HG02623 (cell line): ENCODE data around the gene PEX7.
"Not testable (repeated sequence)": the region's sequence is repeated elsewhere in the genome, so short reads cannot be mapped to it uniquely, and the experiment has no call there.

Experiments
- ATAC-seq: cut with Tn5 transposase; IDR thresholded peaks from one replicate; pipeline ENCODE4 v1.9.1; 2021; ENCODE audit warnings: moderate library complexity; ENCODE audit not compliant: unreplicated experiment

PEX7 gene

DNA sequence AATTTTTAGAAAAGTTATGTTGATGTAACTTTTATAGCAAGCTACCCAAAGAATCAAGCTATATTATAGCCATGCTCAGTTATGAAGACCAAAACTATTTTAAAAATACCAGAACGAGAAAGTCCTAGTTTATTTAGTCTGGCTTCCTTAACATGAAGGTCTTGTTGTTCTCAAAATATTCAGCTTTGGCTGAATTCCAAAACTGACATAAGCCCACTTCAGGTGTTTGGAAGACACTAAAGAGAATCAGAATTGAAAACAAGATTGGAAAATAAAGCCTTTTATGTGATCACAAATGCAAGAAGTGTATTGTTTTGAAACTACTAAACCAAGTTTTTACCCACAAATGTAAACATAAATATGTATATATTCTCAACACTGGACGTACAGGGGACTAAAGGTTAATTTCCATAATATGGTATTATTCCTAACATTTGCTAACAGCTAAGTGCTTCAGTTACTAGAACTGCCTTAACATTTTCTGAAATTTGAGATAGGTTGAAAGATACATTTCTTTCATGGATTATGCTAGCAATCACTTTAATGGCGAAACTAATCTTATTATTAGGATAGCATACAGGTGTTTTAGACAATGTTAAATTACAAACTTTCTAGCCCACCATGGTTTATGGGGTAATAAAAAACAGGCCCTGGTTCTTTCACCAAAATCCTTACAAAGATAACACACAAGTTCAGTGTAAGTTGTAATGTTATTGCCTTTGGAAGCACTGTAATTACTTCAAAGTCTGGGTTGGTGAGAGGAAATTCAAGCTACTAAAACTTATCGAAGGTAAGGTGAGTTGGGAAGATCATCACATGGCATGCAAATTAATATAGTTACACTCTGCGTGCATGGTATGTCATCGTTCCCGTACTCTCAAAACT, 31.7 kb upstream of the PEX7 start:
- ATAC-seq: no peak

DNA sequence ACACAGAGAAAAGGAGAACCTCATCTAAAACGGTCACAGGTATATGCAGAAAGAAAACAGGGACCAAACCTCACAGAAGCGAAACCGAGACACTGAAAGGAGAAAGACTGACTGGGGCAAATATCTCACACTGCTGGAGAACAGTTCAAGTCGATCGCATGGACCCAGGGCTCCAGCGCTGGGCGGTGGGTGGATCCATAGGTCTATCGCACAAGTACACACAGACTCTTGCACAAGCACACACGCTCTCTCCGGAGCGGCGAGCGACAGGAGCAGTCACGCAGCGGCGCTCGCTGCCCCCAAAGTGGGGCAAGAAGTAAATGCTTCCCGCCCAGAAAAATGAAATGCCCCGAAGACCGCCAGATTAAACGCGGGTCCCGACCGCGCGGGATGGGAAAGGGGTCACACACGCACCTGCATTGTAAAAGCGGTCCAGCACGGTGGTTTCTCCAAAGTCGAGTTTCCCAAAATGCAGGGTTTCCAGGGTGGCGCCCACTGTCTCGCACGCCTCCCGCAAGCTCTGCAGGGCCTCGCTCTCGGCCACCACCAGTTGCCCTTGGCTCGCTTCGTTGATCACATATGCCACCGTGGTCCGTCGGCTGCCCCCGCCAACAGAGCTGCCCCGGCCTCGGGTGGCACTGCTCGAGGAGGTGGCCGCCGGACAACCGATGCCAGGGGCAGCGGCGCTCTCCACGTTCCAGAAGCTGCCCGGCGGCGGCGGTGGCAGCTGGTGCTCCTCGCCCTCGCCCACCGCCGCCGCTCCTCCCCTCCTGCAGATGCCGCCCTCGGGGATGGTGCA, 30.9 kb upstream of the PEX7 start:
- ATAC-seq: peak; percentile 28

DNA sequence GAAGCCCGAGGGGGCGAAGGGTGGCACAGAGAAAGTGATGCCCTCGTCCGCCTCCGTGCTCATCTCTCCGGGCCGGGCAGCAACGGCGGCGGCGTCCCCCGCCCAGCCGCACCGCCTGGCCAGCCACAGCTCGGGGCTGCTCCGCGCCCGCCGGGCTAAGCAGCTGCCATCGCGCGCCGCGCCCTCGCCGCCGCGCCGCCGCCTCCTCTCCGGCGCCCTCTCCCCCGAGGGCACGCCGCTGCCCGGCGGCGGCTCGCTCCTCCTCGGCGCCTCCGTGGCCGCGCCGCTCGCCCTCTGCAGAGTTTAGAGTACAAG, 30.3 kb upstream of the PEX7 start:
- ATAC-seq: no peak

DNA sequence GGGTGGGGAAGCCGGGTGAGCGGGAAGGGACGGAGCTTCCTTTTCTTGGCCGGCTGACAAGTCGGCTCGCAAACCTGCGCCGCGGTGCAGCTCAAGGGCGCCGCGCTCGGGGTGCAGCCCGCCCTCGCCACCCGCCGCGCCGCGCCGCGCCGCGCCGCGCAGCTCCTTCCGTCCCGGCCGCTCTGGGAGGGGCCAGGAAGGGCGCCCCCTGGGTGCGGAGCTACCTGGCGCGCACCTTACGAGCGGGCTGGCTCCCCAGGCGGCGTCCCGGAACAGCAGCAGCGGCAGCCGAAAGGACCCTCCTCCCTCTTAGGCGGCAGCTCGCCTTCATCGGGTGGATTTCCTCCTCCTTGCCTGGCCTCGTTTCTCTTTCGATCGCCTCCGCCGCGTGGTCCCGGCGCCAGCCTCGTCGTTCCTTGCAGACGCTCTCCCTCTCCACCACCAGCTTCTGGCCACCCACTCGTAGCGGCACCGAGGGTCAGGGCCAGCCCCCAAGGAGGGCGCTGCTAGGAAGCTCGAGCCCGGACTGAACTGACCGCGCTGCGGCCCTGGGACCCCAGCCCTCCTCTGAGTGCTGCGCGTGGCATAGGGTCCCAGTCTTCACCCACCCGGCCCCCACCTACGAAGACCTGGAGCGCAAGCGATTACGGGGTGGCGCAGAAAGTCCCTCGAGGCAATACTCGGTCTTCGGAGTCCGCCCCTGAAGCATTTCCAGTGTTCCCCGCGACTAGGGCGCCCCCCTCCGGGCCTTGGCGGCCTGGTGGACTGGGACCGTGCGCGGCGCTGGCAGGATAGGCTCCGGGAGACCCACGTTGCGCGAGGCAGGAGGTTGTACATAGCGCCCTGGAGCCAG, 29.8 kb upstream of the PEX7 start, which contains the start of gene MAP3K5:
TSS of gene MAP3K5 (minus strand) at position 68 of the 853 bp plus-strand sequence. CDS start 320 bp downstream, outside the sequence.
- ATAC-seq: peak; percentile 52

DNA sequence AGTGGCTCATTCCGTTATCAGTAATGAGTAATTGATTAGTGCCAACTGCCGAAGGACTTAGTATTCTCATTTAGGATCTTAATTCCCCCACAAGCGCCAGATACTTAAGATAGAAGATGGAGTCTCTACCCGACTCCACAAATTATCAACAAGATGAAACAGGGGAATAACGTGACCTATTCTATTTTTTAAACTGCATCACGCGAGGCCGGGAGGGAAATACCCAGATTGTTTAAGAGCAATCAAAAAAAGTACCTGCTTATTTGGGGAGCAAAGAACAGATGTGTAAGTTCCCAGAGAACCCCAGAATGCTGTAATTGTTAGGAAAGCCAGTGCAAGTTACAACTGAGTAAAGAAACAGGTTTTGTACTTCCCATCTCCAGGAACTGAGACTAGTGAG, 29.0 kb upstream of the PEX7 start:
- ATAC-seq: no peak

DNA sequence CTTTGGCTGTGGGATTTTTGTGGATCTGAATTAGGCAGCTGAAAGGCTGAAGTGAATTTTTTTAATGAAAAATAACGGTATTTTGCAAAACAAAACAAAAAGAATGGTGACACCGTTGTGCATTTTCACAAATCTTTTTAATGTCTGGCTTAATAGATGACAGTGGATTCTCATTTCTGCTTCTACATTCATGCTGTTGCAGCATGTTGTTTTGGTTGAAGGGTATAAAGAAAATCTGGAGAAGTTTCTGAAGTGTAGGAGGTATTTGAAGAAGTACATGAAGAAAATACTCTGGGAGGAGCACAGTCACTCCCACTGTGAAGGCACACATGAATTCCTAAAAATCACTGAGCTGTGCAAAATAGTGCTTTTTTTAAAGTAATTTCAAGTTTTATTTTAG, 27.0 kb upstream of the PEX7 start:
- ATAC-seq: no peak

DNA sequence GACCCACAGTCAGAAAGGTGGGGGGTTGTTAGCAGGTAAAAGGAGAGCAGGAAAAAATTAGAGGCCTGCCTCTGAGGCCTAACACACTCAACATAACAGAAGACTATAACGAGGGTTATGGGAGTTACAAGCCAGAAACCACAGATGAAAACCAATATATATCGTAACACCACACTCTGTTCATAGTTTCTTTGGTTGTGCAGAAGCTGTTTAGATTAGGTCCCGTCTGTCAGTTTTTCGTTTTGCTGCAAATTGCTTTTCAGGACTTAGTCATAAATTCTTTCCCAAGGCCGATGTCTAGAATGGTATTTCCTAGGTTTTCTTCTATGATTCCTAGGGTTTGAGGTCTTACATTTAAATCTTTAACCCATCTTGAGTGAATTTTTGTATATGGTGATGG, 26.4 kb upstream of the PEX7 start:
- no peak for ATAC-seq

DNA sequence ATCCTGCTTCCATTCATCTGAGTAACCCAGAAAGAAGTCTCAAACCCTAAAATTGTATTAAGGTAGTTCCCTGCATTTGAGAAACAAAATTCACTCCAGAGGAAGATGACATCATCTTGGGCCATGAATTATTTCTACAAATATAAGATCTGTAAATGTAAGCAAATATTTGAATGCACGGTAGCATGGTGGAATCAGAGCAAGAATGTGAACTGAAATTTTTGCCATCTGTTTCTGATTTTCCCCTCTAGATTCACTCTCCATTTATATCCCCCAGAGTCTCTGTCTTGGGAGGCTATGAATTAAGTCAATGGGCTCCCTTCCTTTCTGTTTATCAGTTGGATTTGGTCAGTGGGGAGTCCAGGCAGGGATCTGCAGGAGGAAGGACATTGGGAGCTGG, 24.3 kb upstream of the PEX7 start:
- no peak for ATAC-seq

DNA sequence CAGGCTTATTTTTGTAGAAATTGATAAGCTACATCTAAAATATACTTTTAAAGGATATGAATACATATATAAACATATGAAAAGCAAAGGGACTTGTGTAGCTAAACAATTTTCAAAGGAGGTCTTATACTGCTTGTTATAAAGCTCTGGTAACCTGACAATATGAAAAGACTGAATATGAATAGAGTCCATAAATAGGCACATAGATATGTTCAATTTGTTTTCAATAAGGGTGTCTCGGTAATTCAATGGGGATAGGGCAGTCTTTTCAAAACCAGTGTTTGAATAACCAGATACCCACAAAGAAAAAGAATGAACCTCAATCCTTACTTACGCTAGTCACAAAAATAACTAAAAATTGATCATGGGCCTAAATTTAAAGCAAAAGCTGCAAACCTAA, 20.8 kb upstream of the PEX7 start:
- ATAC-seq: no peak

DNA sequence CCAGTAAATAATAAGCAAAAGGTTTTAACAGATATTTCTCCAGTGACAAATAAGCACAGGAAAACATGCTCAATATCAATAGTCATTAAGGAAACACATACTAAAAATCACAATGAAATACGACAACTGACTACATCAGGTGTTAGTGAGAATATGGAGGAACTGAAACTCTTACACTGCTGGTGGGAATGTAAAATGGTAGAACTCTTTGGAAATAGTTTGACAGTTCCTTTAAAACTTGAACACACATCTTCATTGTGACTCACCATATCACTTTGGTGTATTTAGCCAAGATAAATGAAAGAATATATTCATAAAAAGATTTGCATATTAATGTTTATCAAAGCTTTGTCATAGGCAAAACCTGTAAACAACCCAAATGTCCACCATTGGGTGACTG, 18.8 kb upstream of the PEX7 start:
- no peak for ATAC-seq

DNA sequence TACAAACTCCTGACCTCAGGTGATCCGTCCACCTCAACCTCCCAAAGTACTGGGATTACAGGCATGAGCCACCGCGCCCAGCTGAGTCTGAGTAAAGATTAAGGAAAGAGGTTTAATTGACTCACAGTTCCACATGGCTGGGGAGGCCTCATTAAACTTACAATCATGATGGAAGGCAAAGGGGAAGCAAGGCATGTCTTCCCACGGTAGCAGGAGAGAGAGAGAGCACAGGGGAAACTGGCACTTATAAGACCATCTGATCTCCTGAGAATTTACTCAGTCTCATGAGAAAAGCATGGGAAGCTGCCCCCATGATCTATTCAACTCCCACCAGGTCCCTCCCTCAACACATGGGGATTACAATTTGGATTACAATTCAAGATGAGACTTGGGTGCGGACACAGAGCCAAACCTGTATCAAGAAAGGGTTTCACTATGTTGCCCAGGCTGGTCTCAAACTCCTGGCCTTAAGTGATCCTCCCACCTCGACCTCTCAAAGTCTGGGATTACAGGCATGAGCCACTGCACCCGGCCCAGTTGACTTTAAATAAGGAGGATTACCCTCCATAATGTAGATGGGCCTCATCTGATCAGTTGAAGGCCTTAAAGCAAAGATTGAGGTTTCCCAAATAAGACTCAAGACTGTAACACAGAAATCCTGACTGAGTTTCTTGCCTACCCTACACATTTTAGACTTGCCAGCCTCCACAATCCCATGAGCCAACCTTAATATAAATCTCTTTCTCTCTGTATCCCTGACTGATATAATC, 13.1 kb upstream of the PEX7 start:
- ATAC-seq: no peak

DNA sequence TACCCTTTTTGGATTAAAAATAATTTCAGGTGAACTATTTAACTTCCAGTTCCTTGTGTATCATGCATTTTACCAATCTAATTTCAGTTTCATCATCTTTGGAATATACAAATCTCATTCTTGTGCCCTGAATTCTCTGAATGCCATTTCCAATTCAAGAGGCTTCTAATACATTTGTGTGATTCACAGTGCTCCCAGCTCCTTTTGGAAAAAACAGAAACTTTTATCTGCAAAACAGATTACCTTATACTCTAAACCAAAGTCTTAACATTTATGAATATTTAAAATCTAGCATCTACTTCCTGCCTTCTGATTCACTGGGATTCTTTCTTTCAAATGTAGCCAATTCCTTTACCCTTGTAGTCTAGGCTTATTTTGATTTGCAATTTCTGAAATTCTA, 11.1 kb upstream of the PEX7 start:
- no peak for ATAC-seq

DNA sequence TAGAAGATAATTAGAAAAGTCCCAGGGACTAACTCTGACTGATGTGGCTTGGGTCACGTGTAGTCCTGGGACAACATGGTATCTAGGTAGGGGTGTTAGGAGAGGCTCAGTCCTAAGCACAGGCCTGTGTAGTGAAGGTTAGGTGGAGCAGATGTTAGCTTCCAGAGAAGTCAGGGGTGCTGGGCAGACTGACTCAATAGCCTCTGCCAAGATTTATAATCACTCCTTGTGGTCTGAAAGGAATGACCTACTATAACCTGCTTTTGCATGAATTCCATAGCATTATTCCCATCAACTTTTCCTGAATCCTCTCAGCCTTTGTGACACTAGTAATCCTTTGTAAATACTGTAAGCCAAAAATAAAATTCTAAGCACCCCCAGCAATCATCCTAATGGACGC, 10.2 kb upstream of the PEX7 start:
- ATAC-seq: no peak

DNA sequence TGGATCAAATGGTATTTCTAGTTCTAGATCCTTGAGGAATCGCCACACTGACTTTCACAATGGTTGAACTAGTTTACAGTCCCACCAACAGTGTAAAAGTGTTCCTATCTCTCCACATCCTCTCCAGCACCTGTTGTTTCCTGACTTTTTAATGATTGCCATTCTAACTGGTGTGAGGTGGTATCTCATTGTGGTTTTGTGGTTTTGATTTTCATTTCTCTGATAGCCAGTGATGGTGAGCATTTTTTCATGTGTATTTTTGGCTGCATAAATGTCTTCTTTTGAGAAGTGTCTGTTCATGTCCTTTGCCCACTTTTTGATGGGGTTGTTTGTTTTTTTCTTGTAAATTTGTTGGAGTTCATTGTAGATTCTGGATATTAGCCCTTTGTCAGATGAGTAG, 6.8 kb upstream of the PEX7 start:
- ATAC-seq: not testable (repeated sequence)

DNA sequence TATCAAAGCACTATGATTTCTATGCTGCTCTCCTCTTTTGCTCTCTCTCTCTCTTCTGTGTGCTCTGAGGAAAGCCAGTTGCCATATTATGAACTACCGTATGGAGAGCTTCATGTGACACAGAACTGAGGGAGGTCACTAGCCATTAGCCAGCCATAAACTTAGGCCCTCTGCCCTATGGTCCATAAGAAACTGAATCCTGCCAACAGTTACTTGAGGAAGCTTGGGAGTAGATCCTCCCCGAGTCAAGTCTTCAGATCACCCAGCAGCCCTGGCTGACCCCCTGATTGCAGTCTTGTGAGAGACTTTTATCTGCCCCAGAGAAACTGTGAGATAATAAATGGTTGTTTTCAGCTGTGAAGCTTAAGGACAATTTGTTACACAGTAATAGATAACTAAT, 5.7 kb upstream of the PEX7 start:
- no peak for ATAC-seq

DNA sequence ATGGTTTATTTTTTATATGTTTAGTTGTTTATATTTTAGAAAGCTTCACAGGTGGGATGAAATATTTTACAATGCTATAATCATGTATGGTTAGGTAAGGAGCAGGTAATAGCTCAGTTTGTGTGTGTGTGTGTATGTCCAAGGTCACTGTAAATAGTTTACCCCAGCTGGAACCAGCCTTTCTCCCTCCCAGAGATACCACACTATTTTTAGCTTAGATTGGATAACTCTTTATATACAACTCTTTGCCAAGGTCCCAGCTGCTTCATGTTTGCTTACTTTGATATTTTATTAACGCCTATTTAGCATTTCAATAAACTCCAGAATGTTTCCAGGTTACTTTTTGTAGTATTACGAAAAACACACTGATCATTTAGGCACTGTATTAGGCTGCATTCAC, 1.8 kb upstream of the PEX7 start:
- no peak for ATAC-seq

DNA sequence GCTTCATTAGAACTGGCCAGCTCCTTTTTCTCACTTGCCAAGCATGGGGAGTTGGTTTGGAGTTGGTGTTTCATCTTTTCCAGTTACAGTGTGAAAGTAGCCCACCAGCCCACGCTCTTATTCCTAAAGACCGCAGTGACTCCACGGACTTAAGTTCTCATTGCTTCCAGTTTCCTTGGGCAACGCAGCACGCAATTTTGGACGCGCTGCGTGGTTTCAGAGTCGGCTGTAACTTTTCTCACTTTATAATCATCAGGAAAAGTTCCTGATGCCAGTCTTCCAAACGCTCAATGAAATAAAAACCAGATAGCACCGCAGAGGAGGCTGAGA, 381 bp upstream of the PEX7 start:
- ATAC-seq: peak; percentile 14

DNA sequence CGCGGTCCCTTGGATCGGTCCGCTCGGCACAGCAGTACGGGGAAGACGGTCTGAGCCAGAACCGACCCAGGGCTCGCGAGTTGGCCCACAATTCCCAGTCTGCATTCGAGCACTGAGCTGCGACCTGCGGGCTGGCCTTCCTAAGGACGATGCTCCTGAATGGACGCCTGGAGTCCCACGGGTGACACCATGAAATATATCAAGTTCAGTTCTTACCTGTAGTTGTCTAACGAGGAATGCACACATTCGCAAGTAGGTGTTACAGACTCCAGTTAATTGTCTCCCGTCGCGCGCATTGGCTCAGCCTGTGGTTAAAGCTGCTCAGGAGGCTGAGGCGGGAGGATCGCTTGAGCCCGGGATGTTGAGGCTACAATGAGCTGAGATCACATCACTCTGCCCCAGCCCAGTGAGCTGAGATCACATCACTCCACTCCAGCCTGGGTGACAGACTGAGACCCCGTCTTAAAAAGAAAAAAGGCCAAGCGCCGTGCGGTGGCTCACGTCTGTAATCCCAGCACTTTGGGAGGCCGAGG, 802 bp downstream of the PEX7 start:
- ATAC-seq: no peak

DNA sequence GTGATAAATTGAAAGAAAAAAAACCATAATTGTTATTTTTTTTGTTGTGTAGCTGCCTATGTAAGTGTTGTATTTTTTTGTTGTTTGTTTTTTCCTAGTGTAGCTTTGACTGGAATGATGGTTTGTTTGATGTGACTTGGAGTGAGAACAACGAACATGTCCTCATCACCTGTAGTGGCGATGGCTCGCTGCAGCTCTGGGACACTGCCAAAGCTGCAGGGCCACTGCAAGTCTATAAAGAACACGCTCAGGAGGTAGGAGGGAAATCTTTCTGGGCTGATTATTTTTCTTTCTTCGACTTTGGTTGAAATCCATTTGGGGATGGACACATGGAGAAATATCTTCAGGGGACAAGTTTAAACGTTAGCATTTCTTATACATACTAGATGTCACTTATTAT, 3.8 kb downstream of the PEX7 start:
- no peak for ATAC-seq

DNA sequence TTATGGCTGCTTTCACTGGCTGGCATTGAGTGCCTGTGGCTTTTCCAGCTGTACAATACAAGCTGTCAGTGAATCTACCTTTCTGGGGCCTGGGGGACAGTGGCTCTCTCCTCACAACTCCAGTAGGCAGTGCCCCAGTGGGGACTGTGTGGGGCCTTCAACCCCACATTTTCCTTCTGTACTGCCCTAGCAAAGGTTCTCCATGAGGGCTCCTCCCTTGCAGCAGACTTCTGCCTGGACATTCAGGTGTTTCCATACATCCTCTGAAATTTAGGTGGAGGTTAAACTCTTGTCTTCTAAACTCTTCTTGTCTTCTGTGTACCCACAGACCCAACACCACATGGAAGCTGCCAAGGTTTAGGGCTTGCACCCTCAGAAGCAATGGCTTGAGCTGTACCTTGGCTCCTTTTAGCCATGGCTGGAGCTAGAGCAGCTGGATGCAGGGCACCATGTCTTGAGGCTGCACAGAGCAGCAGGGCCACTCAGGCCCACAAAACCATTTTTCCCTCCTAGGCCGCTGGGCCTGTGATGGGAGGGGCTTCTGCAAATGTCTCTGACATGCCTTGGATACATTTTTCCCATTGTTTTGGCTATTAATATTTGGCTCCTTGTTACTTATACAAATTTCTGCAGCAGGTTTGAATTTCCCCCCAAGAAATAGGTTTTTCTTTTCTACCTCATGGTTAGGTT, 9.6 kb downstream of the PEX7 start:
- ATAC-seq: no peak
